ENCODE results near the gene SEL1L3. TPM values are rescaled to one million over a fixed set of nuclear protein-coding genes. Genes with fewer than 3 reads are reported as not detected.

SEL1L3 gene
- total and polyA plus RNA-seq, 4 donors: 3.3 to 13.1 (median 5.7) TPM

DNA sequence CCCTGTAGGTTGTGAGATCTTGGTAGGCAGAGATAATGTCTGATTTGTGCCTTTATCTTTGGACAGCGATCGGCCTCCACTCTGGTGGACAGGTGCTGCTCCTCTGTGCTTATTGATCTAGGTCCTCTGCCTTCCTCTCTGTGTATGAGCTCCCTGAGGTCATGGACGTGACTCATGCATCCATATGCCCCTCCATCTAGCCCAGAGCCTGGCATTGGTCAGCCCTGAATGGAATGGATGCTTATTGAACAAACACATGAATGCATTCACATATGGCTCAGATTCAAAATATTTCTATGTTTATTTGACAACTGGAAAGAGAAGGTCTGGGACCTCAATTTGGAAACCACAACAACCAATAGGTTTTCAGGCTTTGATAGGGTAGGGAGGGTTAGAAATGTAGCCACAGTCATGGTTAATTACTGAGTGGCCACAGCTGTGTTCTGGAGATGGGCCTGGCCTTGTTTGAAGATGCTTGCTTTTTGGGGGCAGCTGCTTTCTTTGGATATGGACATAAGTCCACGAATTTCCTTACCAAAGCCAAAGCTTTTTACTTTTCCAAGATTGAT, 76.2 kb downstream of the SEL1L3 start:
- peaks cover 0 to 25% (median 20%) of the 10 kb centered on the region in 4 donors for H3K4me1 ChIP-seq (ENCODE audit: control insufficient read depth in 4 of 4, insufficient read depth in 4 of 4, low read length in 3 of 4)
- 87% methylated on average over 4 of the region's 4 CpGs for whole genome bisulfite sequencing
- H3K9ac ChIP-seq (ENCODE audit: low read depth in 1 of 2, low read length in 2 of 2): no peak overlapping the region
- H3K27ac ChIP-seq (ENCODE audit: low read depth in 1 of 2, low read length in 2 of 2): no peak overlapping the region
- no peaks in the 10 kb centered on the region for H3K27me3 ChIP-seq (ENCODE audit: control insufficient read depth in 4 of 4, insufficient read depth in 4 of 4, low read length in 3 of 4)
- no peaks in the 10 kb centered on the region for H3K36me3 ChIP-seq (ENCODE audit: control insufficient read depth in 4 of 4, insufficient read depth in 3 of 4, low read depth in 1 of 4, low read length in 3 of 4)
- no peak for DNase-seq (ENCODE audit: low spot score)
- no peak overlapping the region for H3K4me3 ChIP-seq (ENCODE audit: low read depth in 1 of 3, low read length in 3 of 3)
- H3K9me3 ChIP-seq (ENCODE audit: control insufficient read depth in 4 of 4, low read length in 3 of 4): no peaks in the 10 kb centered on the region
- TF ChIP-seq, protein P1, sequence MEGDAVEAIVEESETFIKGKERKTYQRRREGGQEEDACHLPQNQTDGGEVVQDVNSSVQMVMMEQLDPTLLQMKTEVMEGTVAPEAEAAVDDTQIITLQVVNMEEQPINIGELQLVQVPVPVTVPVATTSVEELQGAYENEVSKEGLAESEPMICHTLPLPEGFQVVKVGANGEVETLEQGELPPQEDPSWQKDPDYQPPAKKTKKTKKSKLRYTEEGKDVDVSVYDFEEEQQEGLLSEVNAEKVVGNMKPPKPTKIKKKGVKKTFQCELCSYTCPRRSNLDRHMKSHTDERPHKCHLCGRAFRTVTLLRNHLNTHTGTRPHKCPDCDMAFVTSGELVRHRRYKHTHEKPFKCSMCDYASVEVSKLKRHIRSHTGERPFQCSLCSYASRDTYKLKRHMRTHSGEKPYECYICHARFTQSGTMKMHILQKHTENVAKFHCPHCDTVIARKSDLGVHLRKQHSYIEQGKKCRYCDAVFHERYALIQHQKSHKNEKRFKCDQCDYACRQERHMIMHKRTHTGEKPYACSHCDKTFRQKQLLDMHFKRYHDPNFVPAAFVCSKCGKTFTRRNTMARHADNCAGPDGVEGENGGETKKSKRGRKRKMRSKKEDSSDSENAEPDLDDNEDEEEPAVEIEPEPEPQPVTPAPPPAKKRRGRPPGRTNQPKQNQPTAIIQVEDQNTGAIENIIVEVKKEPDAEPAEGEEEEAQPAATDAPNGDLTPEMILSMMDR (IDR thresholded peaks at IDR 0.05; ENCODE audit: low read depth, low read length, missing input control): no peak
- no peak for TF ChIP-seq TAF1 (conservative IDR thresholded peaks at IDR 0.05)
- TF ChIP-seq GABPA (IDR thresholded peaks at IDR 0.05 in 1 of 2, conservative IDR thresholded peaks at IDR 0.05 in 1 of 2): no peak

DNA sequence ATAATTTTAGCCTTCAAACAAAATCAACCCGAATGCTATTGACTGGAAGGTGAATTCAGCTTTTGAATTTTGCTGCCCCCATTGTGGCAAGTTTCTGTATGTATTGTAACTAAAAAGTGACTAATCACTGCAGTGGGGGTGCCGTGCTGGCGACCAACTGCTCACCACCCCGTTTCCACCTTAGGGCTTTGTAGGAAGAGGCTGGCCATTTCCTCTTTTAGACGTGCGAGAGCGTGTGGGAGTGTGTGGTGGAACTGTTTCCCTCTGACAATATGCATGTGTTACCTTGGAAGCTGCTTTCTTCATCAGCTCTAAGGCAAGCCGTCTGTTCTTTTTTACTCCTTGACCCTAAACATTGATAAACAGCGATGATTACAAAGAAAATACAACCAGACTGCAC, 78.8 kb downstream of the SEL1L3 start:
- no peak for TF ChIP-seq GABPA (IDR thresholded peaks at IDR 0.05 in 1 of 2, conservative IDR thresholded peaks at IDR 0.05 in 1 of 2)
- no peak for TF ChIP-seq RXRA (IDR thresholded peaks at IDR 0.05)
- no peak for TF ChIP-seq FOXA2 (IDR thresholded peaks at IDR 0.05)
- TF ChIP-seq, protein P2, sequence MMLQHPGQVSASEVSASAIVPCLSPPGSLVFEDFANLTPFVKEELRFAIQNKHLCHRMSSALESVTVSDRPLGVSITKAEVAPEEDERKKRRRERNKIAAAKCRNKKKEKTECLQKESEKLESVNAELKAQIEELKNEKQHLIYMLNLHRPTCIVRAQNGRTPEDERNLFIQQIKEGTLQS (IDR thresholded peaks at IDR 0.05): no peak
- TF ChIP-seq EGR1 (IDR thresholded peaks at IDR 0.05; ENCODE audit: low read depth in 2 of 2): no peak
- no peak for TF ChIP-seq RAD21 (IDR thresholded peaks at IDR 0.05)
- TF ChIP-seq, protein P3, sequence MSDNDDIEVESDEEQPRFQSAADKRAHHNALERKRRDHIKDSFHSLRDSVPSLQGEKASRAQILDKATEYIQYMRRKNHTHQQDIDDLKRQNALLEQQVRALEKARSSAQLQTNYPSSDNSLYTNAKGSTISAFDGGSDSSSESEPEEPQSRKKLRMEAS (IDR thresholded peaks at IDR 0.05): no peak
- TF ChIP-seq YY1 (IDR thresholded peaks at IDR 0.05): no peak
- Histone ChIP-seq H3K27me3 (ENCODE audit: control insufficient read depth in 4 of 4, insufficient read depth in 4 of 4, low read length in 3 of 4) (no peaks in the 10 kb centered on the region), H3K27ac (ENCODE audit: low read depth in 1 of 2, low read length in 2 of 2) (no peak overlapping the region), H3K4me1 (ENCODE audit: control insufficient read depth in 4 of 4, insufficient read depth in 4 of 4, low read length in 3 of 4) (peaks cover 0 to 15% (median 13%) of the 10 kb centered on the region in 4 donors), H3K4me3 (ENCODE audit: low read depth in 1 of 3, low read length in 3 of 3) (no peak overlapping the region), H3K9me3 (ENCODE audit: control insufficient read depth in 4 of 4, low read length in 3 of 4) (no peaks in the 10 kb centered on the region), H3K36me3 (ENCODE audit: control insufficient read depth in 4 of 4, insufficient read depth in 3 of 4, low read depth in 1 of 4, low read length in 3 of 4) (peaks cover 0 to 2% (median 0%) of the 10 kb centered on the region in 4 donors), H3K9ac (ENCODE audit: low read depth in 1 of 2, low read length in 2 of 2) (no peak overlapping the region)
- DNase-seq (ENCODE audit: low spot score): no peak
- WGBS: 74% methylated on average over 9 of the region's 9 CpGs

- H3K36me3 ChIP-seq (ENCODE audit: control insufficient read depth in 4 of 4, insufficient read depth in 3 of 4, low read depth in 1 of 4, low read length in 3 of 4): peaks cover 0 to 2% (median 0%) of the 10 kb centered on the region in 4 donors
- no peak for DNase-seq (ENCODE audit: low spot score)
- H3K27ac ChIP-seq (ENCODE audit: low read depth in 1 of 2, low read length in 2 of 2): no peak overlapping the region
- no peaks in the 10 kb centered on the region for H3K9me3 ChIP-seq (ENCODE audit: control insufficient read depth in 4 of 4, low read length in 3 of 4)
- H3K9ac ChIP-seq (ENCODE audit: low read depth in 1 of 2, low read length in 2 of 2): no peak overlapping the region
- H3K4me3 ChIP-seq (ENCODE audit: low read depth in 1 of 3, low read length in 3 of 3): no peak overlapping the region
- H3K27me3 ChIP-seq (ENCODE audit: control insufficient read depth in 4 of 4, insufficient read depth in 4 of 4, low read length in 3 of 4): no peaks in the 10 kb centered on the region
- peaks cover 0 to 7% (median 6%) of the 10 kb centered on the region in 4 donors for H3K4me1 ChIP-seq (ENCODE audit: control insufficient read depth in 4 of 4, insufficient read depth in 4 of 4, low read length in 3 of 4)
- 69% methylated on average over 1 of the region's 1 CpG for WGBS
- TF ChIP-seq NR2F2 (IDR thresholded peaks at IDR 0.05) (no peak), RAD21 (IDR thresholded peaks at IDR 0.05) (no peak), SP1 (IDR thresholded peaks at IDR 0.05) (no peak), FOXA1 (IDR thresholded peaks at IDR 0.05) (no peak), GABPA (IDR thresholded peaks at IDR 0.05 in 1 of 2, conservative IDR thresholded peaks at IDR 0.05 in 1 of 2) (no peak), YY1 (IDR thresholded peaks at IDR 0.05) (no peak), RXRA (IDR thresholded peaks at IDR 0.05) (no peak), EGR1 (IDR thresholded peaks at IDR 0.05; ENCODE audit: low read depth in 2 of 2) (no peak), HNF4G (IDR thresholded peaks at IDR 0.05) (no peak), TAF1 (conservative IDR thresholded peaks at IDR 0.05) (no peak)
- TF ChIP-seq, protein P2 (IDR thresholded peaks at IDR 0.05): no peak
- TF ChIP-seq, protein P1 (IDR thresholded peaks at IDR 0.05; ENCODE audit: low read depth, low read length, missing input control): no peak
- TF ChIP-seq, protein P4, sequence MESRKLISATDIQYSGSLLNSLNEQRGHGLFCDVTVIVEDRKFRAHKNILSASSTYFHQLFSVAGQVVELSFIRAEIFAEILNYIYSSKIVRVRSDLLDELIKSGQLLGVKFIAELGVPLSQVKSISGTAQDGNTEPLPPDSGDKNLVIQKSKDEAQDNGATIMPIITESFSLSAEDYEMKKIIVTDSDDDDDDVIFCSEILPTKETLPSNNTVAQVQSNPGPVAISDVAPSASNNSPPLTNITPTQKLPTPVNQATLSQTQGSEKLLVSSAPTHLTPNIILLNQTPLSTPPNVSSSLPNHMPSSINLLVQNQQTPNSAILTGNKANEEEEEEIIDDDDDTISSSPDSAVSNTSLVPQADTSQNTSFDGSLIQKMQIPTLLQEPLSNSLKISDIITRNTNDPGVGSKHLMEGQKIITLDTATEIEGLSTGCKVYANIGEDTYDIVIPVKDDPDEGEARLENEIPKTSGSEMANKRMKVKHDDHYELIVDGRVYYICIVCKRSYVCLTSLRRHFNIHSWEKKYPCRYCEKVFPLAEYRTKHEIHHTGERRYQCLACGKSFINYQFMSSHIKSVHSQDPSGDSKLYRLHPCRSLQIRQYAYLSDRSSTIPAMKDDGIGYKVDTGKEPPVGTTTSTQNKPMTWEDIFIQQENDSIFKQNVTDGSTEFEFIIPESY (IDR thresholded peaks at IDR 0.05): no peak
- TF ChIP-seq, protein P3 (IDR thresholded peaks at IDR 0.05): no peak
Measured at GRCh38 chr4:25783126-25783525, 79.7 kb downstream of the SEL1L3 start.
